Sigmoid colon (tissue), 4 donors: Measurements from ENCODE around the gene CSNK1A1L.

ENCODE experiments used
- POLR2A ChIP-seq, 2 donors: fragments of 450-650 bp; IDR thresholded peaks; one replicate each; pipeline ENCODE4 v1.6.1; 2016; ENCODE audit warnings: antibody characterized with exemption in 2 of 2, mild to moderate bottlenecking in 2 of 2, moderate library complexity in 2 of 2
- POLR2AphosphoS5 ChIP-seq, 4 donors: sonication (generic); formaldehyde crosslinking; IDR thresholded peaks; one replicate each; pipeline ENCODE4 v1.6.1; 2017; ENCODE audit warnings: antibody characterized with exemption in 4 of 4
- TF ChIP-seq, protein P1 (sequence below), 4 experiments: fragments of 450-650 bp in 3 of 4; fragments of 200-600 bp in 1 of 4; IDR thresholded peaks; one replicate each; pipeline ENCODE4 v1.5.1; 2016 to 2019; ENCODE audit warnings: antibody characterized with exemption in 4 of 4, mild to moderate bottlenecking in 3 of 4, moderate library complexity in 2 of 4

- TF ChIP-seq POLR2A (IDR thresholded peaks at IDR 0.05) (no peak), POLR2AphosphoS5 (IDR thresholded peaks at IDR 0.05) (no peak)
- TF ChIP-seq, protein P1, sequence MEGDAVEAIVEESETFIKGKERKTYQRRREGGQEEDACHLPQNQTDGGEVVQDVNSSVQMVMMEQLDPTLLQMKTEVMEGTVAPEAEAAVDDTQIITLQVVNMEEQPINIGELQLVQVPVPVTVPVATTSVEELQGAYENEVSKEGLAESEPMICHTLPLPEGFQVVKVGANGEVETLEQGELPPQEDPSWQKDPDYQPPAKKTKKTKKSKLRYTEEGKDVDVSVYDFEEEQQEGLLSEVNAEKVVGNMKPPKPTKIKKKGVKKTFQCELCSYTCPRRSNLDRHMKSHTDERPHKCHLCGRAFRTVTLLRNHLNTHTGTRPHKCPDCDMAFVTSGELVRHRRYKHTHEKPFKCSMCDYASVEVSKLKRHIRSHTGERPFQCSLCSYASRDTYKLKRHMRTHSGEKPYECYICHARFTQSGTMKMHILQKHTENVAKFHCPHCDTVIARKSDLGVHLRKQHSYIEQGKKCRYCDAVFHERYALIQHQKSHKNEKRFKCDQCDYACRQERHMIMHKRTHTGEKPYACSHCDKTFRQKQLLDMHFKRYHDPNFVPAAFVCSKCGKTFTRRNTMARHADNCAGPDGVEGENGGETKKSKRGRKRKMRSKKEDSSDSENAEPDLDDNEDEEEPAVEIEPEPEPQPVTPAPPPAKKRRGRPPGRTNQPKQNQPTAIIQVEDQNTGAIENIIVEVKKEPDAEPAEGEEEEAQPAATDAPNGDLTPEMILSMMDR (IDR thresholded peaks at IDR 0.05), result no peak
Measured at GRCh38 chr13:37141011-37141410, 35.5 kb upstream of the CSNK1A1L start.
